ELR (cell line): ENCODE results near the gene BTNL3.
A peak's percentile ranks its signal among the peaks of the same experiment; 100 is the strongest.
"Not testable (repeated sequence)": the region's sequence is repeated elsewhere in the genome, so short reads cannot be mapped to it uniquely, and the experiment has no call there.

Experiments
- DNase-seq: peaks from one replicate; pipeline ENCODE4 v3.0.0-alpha.2; 2015; ENCODE audit warnings: low read depth

The BTNL3 gene

DNA sequence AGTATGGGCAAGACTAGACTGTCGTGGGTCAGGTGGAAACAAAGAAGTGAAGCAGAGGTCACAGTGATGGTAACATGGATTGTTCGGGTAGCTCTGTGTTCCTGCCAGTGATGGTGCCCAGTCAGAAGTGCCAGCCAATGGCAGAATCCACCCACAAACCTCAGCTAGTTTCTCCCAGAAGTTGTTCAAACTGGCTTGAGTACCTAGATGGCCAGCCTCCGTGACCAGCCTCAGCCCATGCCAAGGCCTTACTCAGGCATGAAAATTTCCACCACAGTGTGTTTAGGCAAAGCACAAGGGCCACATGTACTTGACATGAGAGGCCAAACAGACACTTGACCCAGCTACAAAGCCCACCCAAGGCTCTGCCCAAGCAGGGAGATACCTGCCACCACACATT lies 32.0 kb downstream of the BTNL3 start:
- DNase-seq: no peak

DNA sequence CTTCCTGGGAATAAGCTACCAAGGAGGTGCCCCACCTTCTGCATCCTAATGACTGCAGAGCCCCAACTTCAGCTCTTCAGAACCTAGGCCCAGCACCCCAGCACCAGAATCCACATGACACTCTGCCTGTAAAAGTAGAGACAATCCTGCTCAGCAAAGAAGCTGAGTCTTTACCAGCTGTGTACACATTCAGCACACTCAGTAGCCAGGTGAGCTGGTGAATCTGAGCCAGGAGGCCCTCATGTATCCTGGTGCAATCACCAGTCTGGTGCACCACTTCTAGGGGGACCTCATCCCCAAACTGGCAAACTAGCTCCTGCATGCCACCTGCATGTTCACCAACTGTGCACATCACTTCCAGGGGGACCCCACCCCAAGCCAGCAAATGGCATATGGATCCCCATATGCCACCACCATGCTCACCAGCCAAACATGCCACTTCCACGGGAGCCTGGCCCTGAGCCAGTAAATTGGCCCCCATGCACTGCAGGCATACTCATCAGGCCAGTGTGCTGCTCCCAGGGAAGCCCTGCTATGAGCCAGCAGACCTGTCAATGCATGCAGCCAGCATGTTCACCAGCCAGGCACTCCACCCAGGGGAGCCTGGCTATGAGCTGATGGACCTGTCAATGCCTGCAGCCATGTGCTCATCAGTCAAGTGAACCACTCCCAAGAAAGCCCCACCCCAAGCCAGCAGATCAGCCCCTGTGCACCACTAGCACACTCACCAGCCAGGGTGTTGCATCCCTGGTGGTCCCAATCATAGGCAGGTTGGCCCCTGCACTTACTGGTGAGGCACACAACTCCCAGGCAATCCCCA lies 35.8 kb downstream of the BTNL3 start:
- no peak for DNase-seq

DNA sequence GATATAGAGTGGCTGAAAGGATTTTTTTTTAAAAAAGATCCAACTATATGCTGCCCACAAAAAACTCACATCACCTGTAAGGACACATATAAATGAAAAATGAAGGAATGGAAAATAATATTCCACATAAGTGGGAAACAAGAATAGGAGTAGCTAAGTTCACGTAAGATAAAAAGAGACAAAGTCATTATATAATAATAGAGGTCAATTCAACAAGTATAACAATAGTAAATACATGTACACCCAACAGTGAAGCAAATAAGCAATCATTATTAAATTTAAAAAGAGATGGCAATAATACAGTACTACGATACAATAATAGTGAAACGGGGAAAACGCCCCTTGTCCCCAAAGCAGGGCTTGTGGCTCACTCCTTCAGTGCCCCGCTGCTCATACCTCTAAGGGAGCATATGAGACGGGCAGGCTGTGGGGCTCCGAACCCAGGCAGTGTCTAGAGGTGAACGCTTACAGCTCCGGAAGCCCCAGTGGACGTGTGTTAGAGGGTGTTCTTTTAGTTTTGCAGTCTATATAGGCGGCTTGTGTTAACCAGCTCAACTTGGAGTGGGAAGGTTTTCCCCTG lies 38.9 kb downstream of the BTNL3 start:
- DNase-seq: no peak

DNA sequence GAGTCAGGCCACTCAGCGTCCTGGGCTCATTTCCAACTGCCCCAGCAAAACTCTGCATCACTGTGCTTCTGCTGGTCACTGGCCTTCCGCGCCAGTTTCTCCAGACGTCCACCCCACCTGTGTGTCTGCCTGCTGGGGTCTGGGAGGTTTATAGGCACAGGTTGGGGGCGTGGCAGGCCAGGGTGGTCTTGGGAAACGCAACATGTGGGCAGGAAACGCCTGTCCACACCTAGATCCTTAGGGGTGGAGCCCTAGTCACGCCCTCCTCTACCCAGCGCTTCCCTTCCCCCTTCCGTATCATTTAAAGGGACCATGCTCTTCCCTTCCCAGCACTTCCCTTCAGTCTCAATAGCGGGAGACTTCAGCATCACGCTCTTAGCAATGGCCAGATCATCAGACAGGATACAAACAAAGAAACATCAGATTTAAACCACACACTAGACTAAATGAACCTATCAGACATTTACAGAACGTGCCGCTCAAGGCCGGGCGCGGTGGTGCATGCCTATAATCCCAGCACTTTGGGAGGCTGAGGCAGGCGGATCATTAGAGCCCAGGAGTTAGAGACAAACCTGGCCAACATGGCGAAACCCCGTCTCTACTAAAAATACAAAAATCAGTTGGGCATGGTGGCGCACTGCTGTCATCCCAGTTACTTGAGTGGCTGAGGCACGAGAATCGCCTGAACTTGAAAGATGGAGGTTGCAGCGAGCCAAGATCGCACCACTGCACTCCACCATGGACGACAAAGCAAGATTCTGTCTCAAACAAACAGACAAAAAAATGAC lies 39.6 kb downstream of the BTNL3 start:
- DNase-seq: no peak

GRCh38 chr5:181031716-181032115 lies 43.1 kb downstream of the BTNL3 start:
- DNase-seq: no peak

DNA sequence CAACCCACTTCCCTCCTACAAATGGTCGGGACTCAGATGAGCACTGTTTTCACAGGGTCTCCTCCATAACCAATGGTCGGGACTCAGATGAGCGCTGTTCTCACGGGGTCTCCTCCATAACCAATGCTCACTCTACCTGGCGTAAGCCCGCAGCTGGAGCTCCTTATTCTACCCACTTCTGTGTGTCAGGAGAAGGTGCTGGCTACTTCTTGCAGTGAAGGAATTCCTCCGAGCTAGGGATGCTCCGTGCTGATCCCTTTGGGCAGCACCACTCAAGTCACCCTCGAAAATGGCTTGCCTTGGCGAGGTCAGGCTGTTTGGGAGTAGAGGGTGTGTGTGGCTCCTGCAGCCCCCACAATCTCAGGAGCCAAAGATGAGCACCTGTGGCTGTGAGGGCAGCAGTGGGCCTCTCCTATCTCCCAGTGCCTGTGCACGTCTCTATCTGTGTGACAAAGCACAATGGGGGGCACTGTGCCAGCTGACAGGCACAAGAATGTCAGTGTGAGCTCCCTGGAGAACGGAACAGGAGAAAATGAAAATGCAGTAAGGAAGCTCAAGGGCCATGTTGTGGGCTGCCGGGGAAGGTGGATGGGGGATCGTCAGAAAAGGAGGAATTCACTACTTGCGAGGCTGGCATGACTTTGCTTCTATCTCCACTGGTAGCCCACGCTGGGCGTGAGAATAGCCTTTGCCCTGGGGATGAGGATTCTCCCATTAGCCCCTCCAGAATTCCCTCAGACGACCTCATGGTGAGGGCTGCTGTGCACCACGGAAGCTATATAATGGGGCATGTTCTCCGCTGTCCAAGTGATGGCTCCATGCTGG lies 47.6 kb downstream of the BTNL3 start:
- DNase-seq: no peak

- no peak for DNase-seq
These were observed 48.2 kb downstream of the BTNL3 start for GRCh38 chr5:181036816-181037364.

DNA sequence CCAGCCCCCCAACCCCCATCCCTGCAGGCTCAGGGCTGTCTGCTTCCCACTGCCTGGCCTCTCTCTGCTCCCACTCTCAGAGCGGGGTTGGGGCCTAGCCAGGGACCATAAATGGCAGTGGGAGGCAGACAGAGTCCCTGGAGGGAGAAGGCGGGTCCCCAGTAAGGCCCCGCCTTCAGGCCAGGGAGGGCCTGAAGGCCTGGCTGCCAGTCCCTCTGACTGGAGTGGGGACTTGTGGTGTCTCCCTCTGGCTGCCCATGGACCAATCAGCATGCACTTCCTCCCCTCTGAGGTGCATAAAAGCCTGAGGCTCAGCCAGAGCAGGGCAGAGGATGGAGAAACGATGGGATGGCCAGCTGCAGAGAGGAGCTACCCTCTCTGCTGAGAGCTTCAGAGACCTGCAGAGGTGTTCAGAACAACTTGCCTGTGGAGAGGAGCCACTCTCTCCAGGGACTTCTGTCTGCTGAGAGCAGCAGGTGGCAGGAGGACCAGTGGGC lies 48.8 kb downstream of the BTNL3 start:
- no peak for DNase-seq

DNA sequence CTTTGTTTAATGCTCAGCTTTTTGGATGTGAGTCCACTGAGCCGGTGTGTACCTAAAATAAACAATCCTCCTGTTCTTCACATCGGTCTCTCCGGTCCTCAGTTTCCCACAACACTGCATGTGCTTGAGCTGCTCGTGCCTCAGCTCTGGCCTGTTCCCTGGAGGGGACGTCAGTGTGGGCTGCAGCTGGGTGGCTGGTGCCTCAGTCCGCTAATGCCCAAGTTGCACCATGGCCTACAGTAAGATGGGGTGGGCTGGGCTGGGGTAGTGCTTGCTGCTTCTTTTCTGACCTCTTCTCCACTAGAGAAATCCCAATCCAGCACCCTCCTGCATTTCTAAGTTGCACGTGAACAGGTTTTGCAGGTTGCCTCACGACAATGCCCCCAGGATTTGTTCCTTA lies 50.8 kb downstream of the BTNL3 start:
- no peak for DNase-seq

GRCh38 chr5:181039931-181040630 lies 51.4 kb downstream of the BTNL3 start, which contains the start of gene BTNL9:
Gene BTNL9, plus strand, starts transcription at chr5:181040266. Its CDS starts 5,224 bp downstream, at chr5:181045490.
- DNase-seq: no peak

GRCh38 chr5:181040631-181040945 lies 51.9 kb downstream of the BTNL3 start:
- no peak for DNase-seq

GRCh38 chr5:181041043-181041442 lies 52.4 kb downstream of the BTNL3 start:
- DNase-seq: no peak

GRCh38 chr5:181042036-181042713 lies 53.5 kb downstream of the BTNL3 start:
- no peak for DNase-seq

- no peak for DNase-seq
These were observed 54.1 kb downstream of the BTNL3 start for GRCh38 chr5:181042722-181043121.

GRCh38 chr5:181043285-181044092 lies 54.8 kb downstream of the BTNL3 start:
- peak; percentile 13 for DNase-seq

- no peak for DNase-seq
These were observed 55.5 kb downstream of the BTNL3 start for GRCh38 chr5:181044093-181044599.

DNA sequence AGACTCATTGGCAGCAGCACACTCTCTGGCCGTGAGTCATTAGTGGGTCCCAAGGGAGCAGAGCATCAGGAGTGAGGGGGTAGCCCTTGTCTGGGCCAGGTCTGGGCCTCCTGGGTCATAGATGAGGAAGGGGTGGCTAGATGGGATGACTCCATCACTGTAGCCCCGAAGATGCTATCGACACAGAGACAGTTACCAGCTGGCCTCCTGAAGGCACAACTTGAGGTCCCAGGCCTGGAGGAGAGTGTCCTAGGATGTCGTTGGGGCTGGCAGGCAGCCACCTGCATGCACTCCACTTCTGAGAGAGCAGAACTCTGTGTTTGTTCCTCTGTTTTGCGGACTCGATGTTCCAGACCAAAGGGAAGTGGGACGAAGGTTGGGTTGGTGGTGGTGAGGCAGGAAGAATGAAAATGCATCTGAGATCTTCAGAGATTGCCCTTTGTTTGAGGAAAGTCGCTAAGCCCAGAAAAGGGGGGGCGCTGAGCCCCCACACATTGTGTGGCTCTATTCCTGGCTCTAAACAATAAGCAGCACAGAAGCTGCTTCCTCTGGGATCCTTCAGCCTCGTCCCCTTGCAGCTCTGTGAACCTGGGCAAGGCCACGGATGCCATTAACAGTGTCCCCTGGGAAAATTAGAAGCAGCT lies 56.1 kb downstream of the BTNL3 start:
- no peak for DNase-seq

DNA sequence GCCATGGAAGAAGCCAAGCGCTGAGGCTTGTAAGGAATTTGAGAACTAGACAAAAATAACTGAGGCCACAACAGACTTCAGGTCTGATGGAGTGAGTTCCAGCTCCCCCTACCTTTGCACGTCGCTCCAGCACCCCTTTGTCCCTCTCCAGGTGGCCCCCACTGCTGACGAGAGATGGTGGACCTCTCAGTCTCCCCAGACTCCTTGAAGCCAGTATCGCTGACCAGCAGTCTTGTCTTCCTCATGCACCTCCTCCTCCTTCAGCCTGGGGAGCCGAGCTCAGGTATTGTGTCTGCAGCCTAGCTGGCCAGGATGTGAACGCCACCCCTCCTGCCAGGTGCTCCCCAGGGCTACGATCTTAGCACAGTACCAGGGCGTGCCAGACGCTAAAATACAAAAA lies 56.7 kb downstream of the BTNL3 start:
- DNase-seq: no peak

DNA sequence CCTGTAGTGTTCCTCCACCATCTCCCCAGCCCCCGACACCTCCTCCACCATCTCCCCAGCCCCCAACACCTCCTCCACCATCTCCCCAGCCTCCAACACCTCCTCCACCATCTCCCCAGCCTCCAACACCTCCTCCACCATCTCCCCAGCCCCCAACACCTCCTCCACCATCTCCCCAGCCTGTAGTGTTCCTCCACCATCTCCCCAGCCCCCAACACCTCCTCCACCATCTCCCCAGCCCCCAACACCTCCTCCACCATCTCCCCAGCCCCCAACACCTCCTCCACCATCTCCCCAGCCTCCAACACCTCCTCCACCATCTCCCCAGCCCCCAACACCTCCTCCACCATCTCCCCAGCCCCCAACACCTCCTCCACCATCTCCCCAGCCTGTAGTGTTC lies 57.2 kb downstream of the BTNL3 start:
- not testable (repeated sequence) for DNase-seq
